Erythroblast (primary cell): Measurements from ENCODE around the gene SNX25.

Experiments used
- GATA1 ChIP-seq: IDR thresholded peaks from 2 replicates; pipeline ENCODE4 v1.6.1; 2011; ENCODE audit warnings: low read depth, mild to moderate bottlenecking, control low read depth, low read length, moderate library complexity
- POLR2A ChIP-seq: IDR thresholded peaks from 2 replicates; pipeline ENCODE4 v1.6.1; 2011; ENCODE audit warnings: mild to moderate bottlenecking, low read length

- TF ChIP-seq POLR2A = no peak
- no peak for TF ChIP-seq GATA1
Observed at GRCh38 chr4:185382754-185383153, 173.4 kb downstream of the SNX25 start.
